ENCODE data around the gene MYO1D. TPM values are rescaled to one million over a fixed set of nuclear protein-coding genes. Genes with fewer than 3 reads are reported as not detected.
A peak's percentile ranks its signal among the peaks of the same experiment; 100 is the strongest.

The MYO1D gene
- total RNA-seq, 1 donor from 2014 or later = 36.9 TPM

GRCh38 chr17:32879134-32879533 lies 2.2 kb upstream of the MYO1D start:
- Mint-ChIP-seq H3K36me3 (ENCODE audit: insufficient read depth) (no peaks in the 10 kb centered on the region), H3K27me3 (peaks cover 3% of the 10 kb centered on the region), H3K27ac (no peak overlapping the region), H3K9me3 (ENCODE audit: low read depth) (no peaks in the 10 kb centered on the region), H3K4me1 (ENCODE audit: low read depth) (peaks cover 5% of the 10 kb centered on the region), H3K4me3 (ENCODE audit: low read depth) (no peak overlapping the region)
- TF ChIP-seq CTCF (IDR thresholded peaks at IDR 0.05; ENCODE audit: unreplicated experiment) = no peak
- DNase-seq (ENCODE audit: low spot score, unreplicated experiment) = no peak

GRCh38 chr17:32878211-32878610 lies 1.3 kb upstream of the MYO1D start:
- Mint-ChIP-seq H3K9me3 (ENCODE audit: low read depth) (no peaks in the 10 kb centered on the region), H3K4me3 (ENCODE audit: low read depth) (no peak overlapping the region), H3K4me1 (ENCODE audit: low read depth) (peaks cover 5% of the 10 kb centered on the region), H3K36me3 (ENCODE audit: insufficient read depth) (no peaks in the 10 kb centered on the region), H3K27me3 (peaks cover 3% of the 10 kb centered on the region), H3K27ac (no peak overlapping the region)
- no peak for DNase-seq (ENCODE audit: low spot score, unreplicated experiment)
- TF ChIP-seq CTCF (IDR thresholded peaks at IDR 0.05; ENCODE audit: unreplicated experiment) = no peak

GRCh38 chr17:32877164-32877764 lies 340 bp upstream of the MYO1D start:
- Mint-ChIP-seq H3K9me3 (ENCODE audit: low read depth) (no peaks in the 10 kb centered on the region), H3K4me3 (ENCODE audit: low read depth) (peak overlapping the region; percentile 57), H3K36me3 (ENCODE audit: insufficient read depth) (no peaks in the 10 kb centered on the region), H3K27ac (peak overlapping the region; percentile 81), H3K27me3 (peaks cover 3% of the 10 kb centered on the region), H3K4me1 (ENCODE audit: low read depth) (peaks cover 5% of the 10 kb centered on the region)
- DNase-seq (ENCODE audit: low spot score, unreplicated experiment) = peak; percentile 91
- peak; percentile 88 for TF ChIP-seq CTCF (IDR thresholded peaks at IDR 0.05; ENCODE audit: unreplicated experiment)

GRCh38 chr17:32875923-32876416 lies 954 bp downstream of the MYO1D start:
- no peak for TF ChIP-seq CTCF (IDR thresholded peaks at IDR 0.05; ENCODE audit: unreplicated experiment)
- peaks cover 3% of the 10 kb centered on the region for H3K27me3 Mint-ChIP-seq
- H3K4me1 Mint-ChIP-seq (ENCODE audit: low read depth) = peaks cover 5% of the 10 kb centered on the region
- no peaks in the 10 kb centered on the region for H3K9me3 Mint-ChIP-seq (ENCODE audit: low read depth)
- H3K4me3 Mint-ChIP-seq (ENCODE audit: low read depth) = peak overlapping the region; percentile 92
- H3K36me3 Mint-ChIP-seq (ENCODE audit: insufficient read depth) = no peaks in the 10 kb centered on the region
- peak overlapping the region; percentile 99 for H3K27ac Mint-ChIP-seq
- DNase-seq (ENCODE audit: low spot score, unreplicated experiment) = no peak

GRCh38 chr17:32875230-32875917 lies 1.6 kb downstream of the MYO1D start:
- Mint-ChIP-seq H3K27me3 (peaks cover 3% of the 10 kb centered on the region), H3K9me3 (ENCODE audit: low read depth) (no peaks in the 10 kb centered on the region), H3K27ac (peak overlapping the region; percentile 99), H3K36me3 (ENCODE audit: insufficient read depth) (no peaks in the 10 kb centered on the region), H3K4me1 (ENCODE audit: low read depth) (peaks cover 5% of the 10 kb centered on the region), H3K4me3 (ENCODE audit: low read depth) (peak overlapping the region; percentile 92)
- no peak for DNase-seq (ENCODE audit: low spot score, unreplicated experiment)
- no peak for TF ChIP-seq CTCF (IDR thresholded peaks at IDR 0.05; ENCODE audit: unreplicated experiment)

Data from progenitor cell of endocrine pancreas (in vitro differentiated cells).